ENCODE results near the gene DLGAP1.

DNA sequence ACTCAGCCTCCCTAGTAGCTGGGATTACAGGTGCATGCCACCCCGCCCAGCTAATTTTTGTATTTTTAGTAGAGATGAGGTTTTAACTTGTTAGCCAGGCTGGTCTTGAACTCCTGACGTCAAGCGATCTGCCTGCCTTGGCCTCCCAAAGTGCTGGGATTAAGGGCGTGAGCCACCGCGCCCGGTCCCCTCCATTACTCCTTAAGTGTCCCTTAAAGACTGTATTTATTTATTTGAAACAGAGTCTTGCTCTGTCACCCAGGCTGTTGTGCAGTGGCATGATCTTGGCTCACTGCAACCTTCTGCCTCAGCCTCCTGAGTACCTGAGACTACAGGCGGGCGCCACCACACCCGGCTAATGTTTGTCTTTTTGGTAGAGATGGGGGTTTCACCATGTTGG lies 856.5 kb downstream of the DLGAP1 start:
- no peak for TF ChIP-seq POLR2A (IDR thresholded peaks at IDR 0.05; ENCODE audit: low read depth, low read length)
- no peak for TF ChIP-seq RCOR1 (IDR thresholded peaks at IDR 0.05; ENCODE audit: insufficient replicate concordance, low read length)
- TF ChIP-seq SMC3 (IDR thresholded peaks at IDR 0.05; ENCODE audit: low read depth, low read length) = no peak
